ENCODE measurements around the gene TARBP1.
A peak's percentile ranks its signal among the peaks of the same experiment; 100 is the strongest.
"Not testable (repeated sequence)": the region's sequence is repeated elsewhere in the genome, so short reads cannot be mapped to it uniquely, and the experiment has no call there.

TARBP1 gene

DNA sequence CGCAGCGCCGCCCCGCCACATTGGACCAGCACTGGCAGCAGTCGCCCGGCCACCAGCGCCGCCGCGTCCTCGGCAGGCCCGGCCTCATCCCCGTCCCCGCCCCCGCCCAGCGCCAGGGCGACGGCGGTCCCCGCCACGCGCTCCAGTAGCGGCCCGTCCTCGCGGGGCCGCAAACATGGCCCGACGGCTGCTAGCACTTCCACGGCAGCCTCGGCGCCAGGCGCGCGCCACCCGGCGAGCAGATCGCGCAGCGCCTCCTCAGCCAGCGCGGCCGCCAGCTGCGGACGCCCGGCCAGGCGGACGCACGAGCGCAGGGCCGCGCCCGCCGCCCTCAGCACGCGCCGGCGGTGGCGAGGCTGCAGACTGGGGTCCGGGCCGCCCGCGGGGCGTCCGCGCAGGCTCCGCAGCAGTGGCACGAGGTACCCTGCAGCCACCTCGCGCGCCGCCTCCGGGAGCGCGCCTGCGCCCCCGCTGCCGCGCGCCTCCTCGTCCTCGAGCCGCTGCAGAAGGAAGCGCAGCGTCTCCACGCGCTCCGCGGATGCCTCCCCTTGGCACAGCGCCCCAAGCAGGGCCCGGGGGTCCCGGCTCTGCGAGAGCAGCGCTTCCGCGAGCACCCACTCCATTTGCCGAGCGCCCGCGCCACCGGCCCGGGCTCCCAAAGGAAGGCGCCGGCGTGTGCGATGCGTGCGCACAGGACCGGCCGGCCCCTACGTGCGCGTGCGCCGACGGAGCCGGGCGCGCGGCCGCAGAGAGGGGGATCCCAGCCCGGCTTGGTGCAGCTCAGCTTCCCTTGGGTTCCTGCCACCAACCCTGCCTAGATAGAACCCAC is at the start of gene TARBP1:
TARBP1 (minus strand) TSS at position 699 of the 829 bp plus-strand sequence; CDS start at position 623, 76 bp downstream.
- DNase-seq: peak; percentile 43

DNA sequence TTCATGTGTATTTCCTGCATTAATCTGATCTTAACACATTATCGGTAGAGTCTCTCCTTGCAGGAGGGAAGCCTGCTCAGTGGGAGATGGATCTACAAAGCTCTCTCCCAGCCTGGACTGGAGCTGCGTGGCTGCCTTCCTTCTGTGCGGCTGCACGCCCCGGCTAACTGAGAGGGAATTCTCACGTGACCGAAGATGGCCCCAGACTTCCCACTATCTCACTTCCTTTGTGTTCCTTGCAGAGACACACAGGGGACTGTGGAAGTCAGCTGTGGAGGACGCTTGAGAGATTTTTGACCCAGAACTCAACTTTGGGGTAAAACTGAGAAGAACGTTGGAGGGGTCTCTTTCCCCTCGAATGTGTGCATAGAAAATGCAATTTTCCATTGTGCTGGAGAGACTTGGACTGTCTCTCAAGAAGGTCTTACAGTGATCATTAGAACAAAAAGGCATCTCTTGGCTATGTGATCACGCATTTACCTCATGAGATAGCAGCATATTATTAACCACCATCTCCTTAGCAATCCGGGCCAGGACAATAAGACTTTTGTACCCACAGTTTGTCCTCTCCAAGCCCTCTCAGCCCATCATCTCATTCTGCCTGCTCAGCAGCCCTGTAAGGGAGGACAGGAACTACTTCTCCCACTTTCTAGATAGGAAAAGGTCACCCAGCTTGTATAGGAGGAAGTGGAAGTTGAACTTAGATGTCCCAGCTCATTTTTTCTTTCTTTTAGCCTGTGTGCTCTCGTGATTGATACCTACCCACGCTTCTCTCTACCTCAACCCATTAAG is 49.3 kb upstream of the TARBP1 start:
- no peak for DNase-seq

DNA sequence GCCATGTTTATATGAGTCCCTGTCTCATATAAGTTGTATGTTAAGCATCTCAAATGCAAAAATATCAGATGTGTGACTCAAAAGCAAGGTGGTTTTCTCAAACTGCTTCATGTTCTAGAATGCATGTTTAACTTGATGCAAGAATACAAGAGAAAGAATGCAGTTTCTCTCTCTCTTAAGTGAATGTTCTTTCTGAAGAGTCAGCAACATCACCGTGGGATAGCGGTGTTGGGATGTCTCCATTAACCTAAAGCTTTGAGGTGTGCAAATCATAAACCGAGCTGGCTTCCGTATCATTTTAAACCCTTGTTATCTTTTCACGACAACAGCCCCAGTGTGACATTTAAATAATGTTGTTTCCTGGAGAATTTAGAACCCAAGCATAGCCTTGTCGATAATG is 48.4 kb upstream of the TARBP1 start:
- no peak for DNase-seq

GRCh38 chr1:234526922-234527321 is 47.9 kb upstream of the TARBP1 start:
- DNase-seq: no peak

DNA sequence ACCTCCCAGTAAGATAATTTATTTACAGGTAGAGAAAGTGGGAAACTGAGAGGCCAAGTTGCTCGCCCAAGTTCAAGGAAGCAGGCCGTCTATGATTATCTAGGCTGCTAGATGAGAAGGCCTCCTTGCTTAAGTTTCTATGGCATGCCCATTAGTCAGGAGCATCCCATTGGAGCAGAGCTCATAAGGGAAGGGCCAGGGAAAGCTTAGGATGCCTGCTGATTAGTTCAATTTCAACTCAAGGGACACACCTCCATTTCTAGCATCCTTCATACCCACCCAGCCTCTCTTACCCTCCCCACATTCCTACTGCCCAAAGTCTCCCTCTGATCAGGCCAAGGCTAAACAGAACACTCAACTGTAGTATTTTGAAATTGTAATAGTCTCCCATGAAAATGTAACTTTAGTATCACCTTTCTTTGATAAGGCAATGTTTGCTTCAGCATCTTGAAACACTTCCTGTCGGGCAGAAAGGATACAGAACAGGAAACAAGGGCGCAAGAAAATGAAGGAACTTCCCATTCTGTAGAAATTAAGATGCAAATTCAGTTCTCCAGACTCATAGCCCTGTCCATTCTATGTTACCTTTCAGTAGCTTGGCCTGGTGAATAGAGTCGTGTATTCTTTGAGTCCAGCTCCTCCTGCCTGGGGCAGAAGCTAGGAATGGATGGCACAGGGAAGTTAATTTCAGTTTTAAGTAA is 46.3 kb upstream of the TARBP1 start:
- DNase-seq: no peak

DNA sequence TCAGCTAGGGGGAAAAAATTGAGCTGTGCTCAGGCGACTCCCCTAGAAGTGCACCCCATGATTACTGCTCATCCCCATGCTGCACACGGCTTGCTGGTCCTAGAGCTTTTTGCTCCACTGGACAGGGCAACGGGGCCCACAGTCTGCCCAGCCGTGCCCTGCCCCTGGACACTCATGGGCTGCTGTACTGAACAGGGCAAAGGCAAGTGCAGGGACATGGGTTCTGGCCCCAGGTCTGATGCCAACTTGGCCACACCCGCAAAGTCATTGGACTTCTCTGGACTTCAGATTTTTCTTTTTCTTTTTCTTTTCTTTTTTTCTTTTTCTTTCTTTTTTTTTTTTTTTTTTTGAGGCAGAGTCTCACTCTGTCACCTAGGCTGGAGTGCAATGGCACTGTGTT is 42.9 kb upstream of the TARBP1 start:
- no peak for DNase-seq

- DNase-seq: no peak
Measured at GRCh38 chr1:234520908-234521817, 42.2 kb upstream of the TARBP1 start.

GRCh38 chr1:234519506-234519905 is 40.5 kb upstream of the TARBP1 start:
- no peak for DNase-seq

DNA sequence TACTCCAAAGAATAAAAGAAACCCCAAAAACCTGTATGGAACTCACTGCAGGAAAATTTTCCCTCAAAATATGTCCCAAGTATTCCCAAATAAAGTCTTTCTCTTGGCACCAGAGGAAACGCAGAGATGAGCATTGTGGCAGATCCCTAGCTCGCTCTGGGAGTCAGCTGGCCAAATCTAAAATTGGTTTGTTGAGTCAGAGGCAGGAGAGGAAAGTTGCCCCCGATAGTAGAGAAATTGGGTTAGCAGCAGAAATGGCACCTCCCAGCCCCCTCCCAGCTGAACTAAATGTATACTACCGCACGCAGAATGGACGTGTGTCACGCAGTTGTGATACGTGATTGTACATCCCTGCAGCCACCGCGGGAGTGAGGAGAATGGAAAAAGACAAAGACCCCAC is 39.9 kb upstream of the TARBP1 start:
- no peak for DNase-seq

- not testable (repeated sequence) for DNase-seq
Measured at GRCh38 chr1:234518086-234518485, 39.1 kb upstream of the TARBP1 start.

DNA sequence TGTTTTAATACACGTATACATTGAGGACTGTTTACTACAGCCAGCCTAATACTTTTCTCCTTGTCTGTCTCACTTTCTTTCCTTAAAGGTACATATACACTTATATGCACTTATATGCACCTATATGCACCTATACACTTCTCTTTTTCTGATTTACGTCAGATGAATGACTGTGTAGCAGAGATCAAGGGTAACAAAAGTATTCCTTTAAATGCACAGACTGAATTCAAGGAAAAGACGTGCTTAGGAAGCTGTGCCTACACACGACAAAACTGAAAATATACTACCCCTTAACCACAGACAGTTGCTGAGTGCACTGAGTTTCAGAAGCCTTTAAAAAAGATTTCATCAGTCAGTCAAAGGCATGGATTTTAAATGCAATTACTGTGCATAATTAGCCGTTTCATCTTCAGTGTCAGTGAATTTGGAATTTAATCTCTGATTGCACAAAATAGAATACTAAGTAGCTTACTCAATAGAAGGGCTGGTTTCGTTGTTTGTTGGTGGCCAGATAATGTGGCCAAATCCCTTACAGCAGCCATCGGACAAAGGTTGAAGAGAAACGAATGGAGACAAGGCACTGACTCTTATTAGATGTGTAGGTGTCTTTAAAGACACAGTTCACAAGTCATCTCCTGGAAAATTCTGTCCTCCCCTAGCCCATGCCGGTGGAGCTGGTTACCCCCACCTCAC is 38.3 kb upstream of the TARBP1 start:
- no peak for DNase-seq

DNA sequence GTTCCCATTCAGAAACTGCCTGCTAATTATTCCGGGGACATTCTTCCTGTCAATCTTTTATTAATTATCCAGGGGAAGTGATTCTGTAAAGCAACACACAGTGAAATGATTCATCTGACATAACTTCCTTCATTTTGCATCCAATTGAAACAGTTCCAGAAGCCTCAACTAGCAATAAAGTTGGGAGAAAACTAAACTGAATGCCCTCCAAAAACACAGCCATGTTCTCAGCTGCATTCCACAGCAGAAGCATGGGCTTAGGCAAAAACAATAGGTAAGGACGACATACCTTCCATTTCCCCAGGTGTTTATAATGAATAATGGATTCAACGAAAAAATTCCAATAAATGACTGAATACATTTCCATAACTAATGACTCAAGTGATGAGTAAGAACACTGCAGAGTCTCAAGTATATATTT is 36.9 kb upstream of the TARBP1 start:
- DNase-seq: no peak

DNA sequence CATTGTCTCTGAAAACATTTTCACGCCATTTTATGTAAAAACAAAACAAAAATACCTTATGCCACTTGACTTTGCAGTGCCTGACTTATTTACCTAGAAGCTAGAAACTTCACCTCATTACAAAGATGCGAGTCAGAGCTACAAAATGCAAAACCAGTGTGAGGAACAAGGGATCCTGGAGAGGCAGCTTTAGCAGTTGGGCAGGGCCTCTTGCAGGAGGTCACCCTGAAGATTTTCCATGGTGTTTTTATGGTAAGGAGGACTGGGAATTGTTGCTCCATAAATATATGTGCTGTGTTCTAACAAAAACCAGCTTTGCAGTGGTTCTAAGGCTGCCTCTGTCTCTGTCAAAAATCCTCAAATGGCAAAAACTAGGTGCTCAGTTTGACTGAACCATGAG is 36.4 kb upstream of the TARBP1 start:
- DNase-seq: no peak

DNA sequence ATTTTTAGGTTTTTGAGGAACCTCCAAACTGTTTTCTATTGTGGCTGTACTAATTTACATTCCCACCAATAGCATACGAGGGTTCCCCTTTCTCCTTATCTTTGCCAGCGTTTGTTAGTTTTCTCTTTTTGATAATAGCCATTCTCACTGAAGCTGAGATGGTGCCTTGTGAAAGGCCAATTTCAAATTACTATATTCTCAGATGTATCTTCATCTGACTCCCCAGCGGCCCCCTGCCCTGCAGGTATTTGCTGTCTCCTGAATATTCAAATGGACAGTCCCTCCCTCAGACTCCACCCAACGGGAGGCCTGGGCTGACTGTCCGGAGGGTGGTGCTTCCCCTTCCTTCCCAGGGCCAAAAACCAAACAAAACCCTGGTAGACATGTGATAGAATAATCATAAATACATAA is 33.5 kb upstream of the TARBP1 start:
- DNase-seq: no peak

GRCh38 chr1:234509457-234510328 is 30.7 kb upstream of the TARBP1 start:
- DNase-seq: no peak

GRCh38 chr1:234507626-234508387 is 28.8 kb upstream of the TARBP1 start:
- DNase-seq: no peak

DNA sequence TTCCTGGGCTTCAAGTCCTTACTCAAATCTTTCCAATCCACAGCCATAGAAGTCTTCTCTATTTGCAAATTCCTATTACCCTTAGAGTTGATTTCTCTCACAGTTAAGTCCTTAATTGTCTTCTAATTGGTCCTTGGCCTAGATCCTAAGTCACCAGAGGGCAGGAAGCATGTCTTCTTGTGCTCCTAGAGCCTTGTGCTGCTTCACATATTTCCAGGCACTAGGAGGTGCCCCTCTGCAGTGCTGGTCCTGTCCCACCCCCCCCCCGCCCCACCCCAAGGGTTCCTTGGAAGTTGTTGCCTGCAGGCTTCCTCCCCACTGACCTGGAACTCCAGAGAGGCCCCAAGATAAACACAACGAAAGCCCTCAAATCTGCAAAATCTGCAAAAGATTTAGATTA is 28.1 kb upstream of the TARBP1 start:
- no peak for DNase-seq

- DNase-seq: no peak
Measured at GRCh38 chr1:234505769-234506102, 26.8 kb upstream of the TARBP1 start.

DNA sequence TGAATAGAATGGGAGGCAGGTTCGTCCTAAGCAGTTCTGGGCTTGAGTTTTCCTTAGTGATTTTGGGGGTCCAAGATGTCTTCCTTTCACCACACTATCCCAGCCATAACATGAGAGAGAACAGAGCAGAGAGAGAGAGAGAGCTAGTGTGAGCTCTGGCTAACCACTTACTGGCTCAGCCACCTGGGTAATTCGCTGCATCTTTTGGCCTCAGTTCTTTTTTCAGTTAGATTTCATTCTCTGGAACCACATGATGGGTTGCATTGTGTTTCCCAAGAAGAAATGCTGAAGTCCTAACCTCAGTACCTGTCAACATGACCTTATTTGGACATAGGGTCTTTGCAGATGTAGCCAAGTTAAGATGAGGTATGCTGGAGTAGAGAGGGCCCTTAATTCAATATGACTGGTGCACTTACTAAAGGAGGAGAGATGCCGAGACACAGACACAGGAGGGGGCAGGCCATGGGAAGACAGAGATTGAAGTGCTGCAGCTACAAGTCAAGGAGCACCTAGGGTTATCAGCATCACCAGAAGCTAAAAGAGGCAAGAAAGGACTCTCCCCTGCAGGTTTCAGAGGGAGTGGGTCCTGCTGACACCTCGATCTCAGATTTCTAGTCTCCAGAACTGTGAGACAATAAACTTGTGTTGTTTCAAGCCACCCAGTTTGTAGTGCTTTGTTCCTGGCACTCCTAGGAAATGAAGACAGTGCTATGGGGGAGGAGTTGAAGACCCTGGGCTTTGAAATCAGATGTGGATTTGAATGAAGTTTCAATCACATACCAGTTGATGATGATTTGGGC is 26.2 kb upstream of the TARBP1 start:
- DNase-seq: no peak

All from DMS79 (cell line).